SH-SY5Y (cell line): ENCODE measurements around the gene SNX9.

Experiments
- GATA2 ChIP-seq: IDR thresholded peaks from 2 replicates; pipeline ENCODE4 v1.6.1; 2011; ENCODE audit warnings: mild to moderate bottlenecking, low read depth, low read length
- GATA3 ChIP-seq: IDR thresholded peaks from 2 replicates; pipeline ENCODE4 v1.6.1; 2011; ENCODE audit warnings: low read depth, mild to moderate bottlenecking, low read length, moderate library complexity

Gene SNX9

GRCh38 chr6:157879034-157879872, 56.2 kb downstream of the SNX9 start:
- TF ChIP-seq GATA3 (no peak), GATA2 (no peak)

- TF ChIP-seq GATA3 (no peak), GATA2 (no peak)
Measured at GRCh38 chr6:157879873-157880254, 56.8 kb downstream of the SNX9 start.

DNA sequence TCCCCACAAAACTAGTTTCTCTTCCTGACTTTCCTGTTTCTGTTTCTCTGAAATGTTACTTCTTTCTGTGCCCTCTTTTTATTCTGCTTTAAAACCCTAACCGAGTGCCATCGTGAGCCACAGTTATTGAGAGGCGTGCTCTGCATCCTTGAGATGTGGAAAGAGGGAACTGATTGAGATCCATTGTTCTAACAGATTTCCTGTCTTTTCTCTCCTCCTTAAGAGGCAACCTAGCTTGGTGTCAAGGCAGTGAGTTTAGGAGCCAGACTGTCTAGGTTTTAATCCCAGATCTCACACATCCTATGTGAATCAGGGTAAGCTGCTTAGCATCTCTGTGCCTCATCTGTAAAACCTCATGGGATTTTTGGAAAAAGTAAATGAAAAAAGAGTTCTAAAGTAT, 57.5 kb downstream of the SNX9 start:
- TF ChIP-seq GATA3 (no peak), GATA2 (no peak)

DNA sequence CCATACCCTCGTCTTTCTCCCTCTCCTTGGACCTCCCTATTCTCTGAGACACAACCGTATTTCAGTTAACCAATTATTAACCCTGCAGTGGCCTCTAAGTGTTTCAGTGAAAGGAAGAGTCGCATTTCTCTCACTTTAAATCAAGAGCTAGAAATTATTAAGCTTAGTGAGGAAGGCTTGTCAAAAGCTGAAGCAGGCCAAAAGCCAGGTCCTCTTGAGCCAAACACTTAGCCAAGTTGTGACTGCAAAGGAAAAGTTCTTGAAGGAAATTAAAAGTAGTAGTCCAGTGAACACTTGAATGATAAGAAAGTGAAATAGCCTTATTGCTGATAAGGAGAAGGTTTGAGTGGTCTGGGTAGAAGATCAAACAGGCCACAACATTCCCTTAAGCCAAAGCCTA, 58.3 kb downstream of the SNX9 start:
- TF ChIP-seq GATA3 (no peak), GATA2 (no peak)

DNA sequence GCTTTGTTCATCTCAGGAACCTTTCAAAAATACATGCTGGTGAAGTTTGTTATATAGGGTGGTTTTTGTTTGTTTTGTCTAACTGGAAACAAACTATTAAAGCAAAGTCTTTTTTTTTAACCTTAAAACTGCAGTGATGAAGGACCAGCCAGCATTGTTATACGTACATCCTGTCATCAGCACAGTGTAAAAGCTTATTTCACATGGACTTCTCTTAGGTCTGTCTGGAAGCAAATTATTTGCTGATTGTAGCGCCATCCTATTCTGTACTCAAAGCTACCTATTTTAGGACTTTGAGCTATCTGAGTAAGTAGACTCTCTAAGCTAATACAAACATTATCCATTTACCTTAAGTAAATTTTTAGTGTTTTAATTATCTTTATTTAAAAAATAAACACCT, 61.7 kb downstream of the SNX9 start:
- TF ChIP-seq GATA2 = no peak
- TF ChIP-seq GATA3 = no peak

DNA sequence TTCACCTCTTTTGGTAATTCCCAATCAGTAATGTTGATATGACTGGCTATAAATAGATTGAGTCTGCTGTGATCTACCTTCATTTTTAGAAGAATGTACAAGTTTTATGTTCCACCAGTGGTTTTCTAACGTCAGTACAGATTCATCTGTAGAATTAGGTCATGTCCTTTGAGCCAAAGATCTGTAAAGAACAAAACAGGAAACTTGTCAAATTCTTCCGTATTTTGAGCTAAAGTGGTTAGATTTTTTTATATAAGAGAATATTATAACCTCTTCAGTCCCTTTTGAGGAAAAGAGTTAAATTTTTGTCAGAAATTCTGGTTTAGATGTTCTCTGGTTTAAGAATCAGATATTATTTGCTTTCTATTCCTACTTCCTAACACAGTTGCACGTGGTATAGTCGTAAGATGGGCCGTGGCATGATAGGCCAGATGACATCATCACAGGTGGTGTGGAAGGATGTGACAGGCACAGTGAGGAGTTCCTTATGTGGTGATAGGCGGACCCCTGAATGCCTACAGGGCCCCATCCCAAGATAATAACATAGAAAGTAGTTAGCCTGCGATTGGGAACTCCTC, 62.3 kb downstream of the SNX9 start:
- TF ChIP-seq GATA2 = no peak
- TF ChIP-seq GATA3 = no peak

GRCh38 chr6:157885876-157886275, 62.8 kb downstream of the SNX9 start:
- TF ChIP-seq GATA3 = no peak
- no peak for TF ChIP-seq GATA2

DNA sequence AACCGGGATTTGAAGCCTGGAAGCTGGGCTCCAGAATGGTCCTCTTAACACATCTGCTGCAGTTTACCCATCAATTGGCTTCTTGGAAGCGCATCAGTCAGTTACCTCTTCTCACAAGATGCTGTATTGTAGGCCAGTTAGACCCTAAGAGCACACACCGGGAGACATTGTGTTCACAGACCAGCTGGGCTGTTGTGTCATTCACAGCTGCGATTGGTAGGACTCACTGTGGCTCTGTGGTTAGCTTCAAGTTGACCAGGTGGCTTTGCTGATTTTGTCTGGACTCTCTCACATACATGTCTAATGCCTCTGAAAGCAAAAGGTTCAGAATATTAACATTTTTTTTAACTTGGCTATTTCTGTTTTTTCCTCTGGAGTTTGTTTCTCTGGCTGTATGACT, 64.8 kb downstream of the SNX9 start:
- TF ChIP-seq GATA2 (no peak), GATA3 (no peak)

- no peak for TF ChIP-seq GATA3
- TF ChIP-seq GATA2 = no peak
Measured at GRCh38 chr6:157891544-157892362, 68.7 kb downstream of the SNX9 start.

- TF ChIP-seq GATA3 = no peak
- no peak for TF ChIP-seq GATA2
Measured at GRCh38 chr6:157892363-157892877, 69.4 kb downstream of the SNX9 start.

- TF ChIP-seq GATA3 (no peak), GATA2 (no peak)
Measured at GRCh38 chr6:157893238-157893637, 70.2 kb downstream of the SNX9 start.

DNA sequence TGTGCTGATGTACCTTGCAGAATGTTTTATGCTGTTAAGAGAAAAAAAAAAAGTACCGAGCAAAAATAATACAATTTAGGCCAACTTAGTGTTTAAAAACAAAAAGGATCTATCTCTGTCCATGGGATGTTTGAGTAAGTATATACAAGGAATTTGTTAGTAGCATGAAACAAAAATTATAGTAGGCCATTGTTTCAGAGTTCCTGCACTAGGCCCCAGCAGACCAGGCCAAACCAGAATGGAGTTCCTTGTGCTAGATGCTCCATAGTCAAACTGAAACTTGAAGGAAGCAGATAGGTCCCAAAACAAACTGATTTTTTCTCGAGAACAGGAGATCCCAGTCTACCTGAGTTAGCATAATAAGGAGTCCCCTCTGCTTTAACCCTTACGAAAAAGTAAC, 72.5 kb downstream of the SNX9 start:
- TF ChIP-seq GATA2 (no peak), GATA3 (no peak)

DNA sequence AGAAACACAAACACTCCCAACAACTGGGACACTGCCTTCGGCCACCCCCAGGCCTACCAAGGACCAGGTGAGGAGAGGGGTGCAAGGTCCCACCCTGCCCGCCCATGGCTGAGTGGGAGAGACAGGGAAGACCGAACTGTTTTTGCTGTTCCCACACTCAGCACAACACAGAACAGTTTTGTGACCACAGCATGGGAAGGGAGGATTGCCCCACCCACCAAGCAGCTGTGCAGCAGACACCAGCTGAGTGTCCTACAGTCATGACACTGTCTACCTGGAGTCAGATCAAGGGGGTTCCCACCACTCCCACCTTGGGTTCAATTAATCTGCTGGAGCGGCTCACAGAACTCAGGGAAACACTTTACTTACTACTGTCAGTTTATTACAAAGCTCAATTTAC, 73.9 kb downstream of the SNX9 start:
- TF ChIP-seq GATA2 = no peak
- no peak for TF ChIP-seq GATA3

DNA sequence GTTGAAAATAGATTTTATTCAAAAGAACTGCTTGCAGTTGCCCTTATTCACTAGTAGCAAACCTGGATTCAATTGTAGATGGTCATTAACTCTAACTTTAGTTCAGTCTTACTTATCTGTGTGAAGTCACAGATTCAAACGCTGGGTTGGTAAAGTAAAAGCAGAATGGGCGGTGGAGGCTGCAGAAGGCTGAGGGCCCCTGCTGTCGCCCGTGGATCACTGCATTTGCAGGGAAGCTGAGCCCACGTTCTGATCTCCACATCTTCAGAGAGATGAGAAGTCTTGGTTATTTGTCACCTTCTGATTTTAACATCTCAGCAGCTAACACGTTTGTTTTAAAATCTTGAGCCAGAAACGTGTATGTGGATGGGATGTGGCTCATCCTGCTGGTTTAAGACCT, 75.1 kb downstream of the SNX9 start:
- TF ChIP-seq GATA2 = no peak
- no peak for TF ChIP-seq GATA3
